Prostate gland (tissue), 2 donors: ENCODE measurements around the gene CCDC80.

Experiments used
- CTCF ChIP-seq, 4 experiments: fragments of 200-600 bp in 2 of 4; fragments of 450-650 bp in 2 of 4; sonication (generic) in 2 of 4; IDR thresholded peaks; 1 replicate in 3 of 4; 2 replicates in 1 of 4; pipeline ENCODE4 v1.5.1; 2016 to 2019; ENCODE audit warnings: antibody characterized with exemption in 4 of 4, mild to moderate bottlenecking in 2 of 4, moderate library complexity in 2 of 4
- POLR2A ChIP-seq: fragments of 450-650 bp; IDR thresholded peaks from one replicate; pipeline ENCODE4 v1.6.1; 2016; ENCODE audit warnings: antibody characterized with exemption, mild to moderate bottlenecking
- POLR2AphosphoS5 ChIP-seq: sonication (generic); formaldehyde crosslinking; IDR thresholded peaks from one replicate; pipeline ENCODE4 v1.6.1; 2017; ENCODE audit warnings: antibody characterized with exemption

DNA sequence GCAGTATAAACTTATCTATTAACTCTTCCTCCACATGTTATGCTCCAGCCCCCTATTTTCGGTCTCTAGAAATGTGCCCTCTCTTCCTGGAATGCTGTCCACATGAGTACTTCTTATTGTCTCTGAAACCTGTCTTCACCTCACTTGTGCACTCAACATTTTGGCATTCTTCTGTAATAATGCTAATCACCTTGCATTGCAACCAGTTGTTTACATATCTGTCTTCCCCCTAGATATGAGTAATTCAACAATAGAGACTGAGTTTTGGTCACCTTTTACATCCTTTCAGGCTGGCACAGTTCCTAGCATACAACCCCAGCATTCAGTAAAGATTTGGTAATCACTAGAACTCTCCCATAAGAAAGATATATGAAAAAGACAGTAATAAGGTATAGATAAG, 17.2 kb downstream of the CCDC80 start:
- TF ChIP-seq POLR2A (no peak), CTCF (IDR thresholded peaks at IDR 0.05) (no peak), POLR2AphosphoS5 (no peak)
